Tibial nerve (tissue), 3 donors: ENCODE measurements around the gene LILRA1.
"Not testable (repeated sequence)": the region's sequence is repeated elsewhere in the genome, so short reads cannot be mapped to it uniquely, and the experiment has no call there.

Source experiments
- POLR2A ChIP-seq, 2 donors: fragments of 450-650 bp; IDR thresholded peaks; one replicate each; pipeline ENCODE4 v1.6.1; 2017; ENCODE audit warnings: antibody characterized with exemption in 2 of 2, mild to moderate bottlenecking in 2 of 2, moderate library complexity in 2 of 2
- TF ChIP-seq, protein P1 (sequence below), 5 experiments: fragments of 200-600 bp in 3 of 5; fragments of 450-650 bp in 2 of 5; sonication (generic) in 3 of 5; IDR thresholded peaks; one replicate each; pipeline ENCODE4 v1.5.1; 2016 to 2019; ENCODE audit warnings: antibody characterized with exemption in 5 of 5, mild to moderate bottlenecking in 3 of 5, moderate library complexity in 2 of 5

DNA sequence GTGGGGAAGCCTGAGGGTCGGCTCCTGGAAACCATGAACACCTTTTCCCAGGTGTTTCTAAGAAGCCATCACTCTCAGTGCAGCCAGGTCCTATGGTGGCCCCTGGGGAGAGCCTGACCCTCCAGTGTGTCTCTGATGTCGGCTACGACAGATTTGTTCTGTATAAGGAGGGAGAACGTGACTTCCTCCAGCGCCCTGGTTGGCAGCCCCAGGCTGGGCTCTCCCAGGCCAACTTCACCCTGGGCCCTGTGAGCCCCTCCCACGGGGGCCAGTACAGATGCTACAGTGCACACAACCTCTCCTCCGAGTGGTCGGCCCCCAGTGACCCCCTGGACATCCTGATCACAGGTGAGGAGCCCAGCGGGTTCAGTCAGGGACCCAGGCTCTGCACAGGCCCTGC is 18.2 kb upstream of the LILRA1 start:
- not testable (repeated sequence) for TF ChIP-seq POLR2A (IDR thresholded peaks at IDR 0.05)
- TF ChIP-seq, protein P1, sequence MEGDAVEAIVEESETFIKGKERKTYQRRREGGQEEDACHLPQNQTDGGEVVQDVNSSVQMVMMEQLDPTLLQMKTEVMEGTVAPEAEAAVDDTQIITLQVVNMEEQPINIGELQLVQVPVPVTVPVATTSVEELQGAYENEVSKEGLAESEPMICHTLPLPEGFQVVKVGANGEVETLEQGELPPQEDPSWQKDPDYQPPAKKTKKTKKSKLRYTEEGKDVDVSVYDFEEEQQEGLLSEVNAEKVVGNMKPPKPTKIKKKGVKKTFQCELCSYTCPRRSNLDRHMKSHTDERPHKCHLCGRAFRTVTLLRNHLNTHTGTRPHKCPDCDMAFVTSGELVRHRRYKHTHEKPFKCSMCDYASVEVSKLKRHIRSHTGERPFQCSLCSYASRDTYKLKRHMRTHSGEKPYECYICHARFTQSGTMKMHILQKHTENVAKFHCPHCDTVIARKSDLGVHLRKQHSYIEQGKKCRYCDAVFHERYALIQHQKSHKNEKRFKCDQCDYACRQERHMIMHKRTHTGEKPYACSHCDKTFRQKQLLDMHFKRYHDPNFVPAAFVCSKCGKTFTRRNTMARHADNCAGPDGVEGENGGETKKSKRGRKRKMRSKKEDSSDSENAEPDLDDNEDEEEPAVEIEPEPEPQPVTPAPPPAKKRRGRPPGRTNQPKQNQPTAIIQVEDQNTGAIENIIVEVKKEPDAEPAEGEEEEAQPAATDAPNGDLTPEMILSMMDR (IDR thresholded peaks at IDR 0.05), result not testable (repeated sequence)
